ENCODE results near the gene MTRF1. TPM values are rescaled to one million over a fixed set of nuclear protein-coding genes. Genes with fewer than 3 reads are reported as not detected.

The MTRF1 gene
- total and polyA plus RNA-seq, 9 of the 15 experiments (the other 6 are each of a cell fraction or from before 2014, with no cell fraction given): 12.5 to 33.7 (median 20.1) TPM

- TF ChIP-seq THAP12 (CRISPR knock-in tag; IDR thresholded peaks at IDR 0.05) (no peak), MED1 (CRISPR knock-in tag; IDR thresholded peaks at IDR 0.05; ENCODE audit: borderline replicate concordance) (no peak), EWSR1 (IDR thresholded peaks at IDR 0.05; ENCODE audit: borderline replicate concordance, low read depth, partially characterized antibody) (no peak), TRIM24 (IDR thresholded peaks at IDR 0.05) (0 out of 4 replicates have a peak, but pooled peaks of 1 of the 2 experiments have one; percentile 22), ZNF133 (CRISPR knock-in tag; IDR thresholded peaks at IDR 0.05) (no peak), ASH1L (IDR thresholded peaks at IDR 0.05; ENCODE audit: borderline replicate concordance, low read depth, partially characterized antibody) (no peak), LCOR (CRISPR knock-in tag; IDR thresholded peaks at IDR 0.05) (peak; percentile 79; the same call in 1 of the 2 replicates), HIVEP1 (CRISPR knock-in tag; IDR thresholded peaks at IDR 0.05) (no peak), HNRNPL (IDR thresholded peaks at IDR 0.05; ENCODE audit: low read depth, low read length) (no peak), TAF7 (tag; IDR thresholded peaks at IDR 0.05) (no peak), XRCC4 (IDR thresholded peaks at IDR 0.05; ENCODE audit: extremely low read depth, insufficient read depth, insufficient read length) (no peak), MBD2 (IDR thresholded peaks at IDR 0.05; ENCODE audit: borderline replicate concordance, low read depth) (peak; percentile 91), HEY1 (CRISPR knock-in tag; IDR thresholded peaks at IDR 0.05; ENCODE audit: borderline replicate concordance) (no peak), CREB3 (tag; conservative IDR thresholded peaks at IDR 0.05; ENCODE audit: low read depth) (no peak), E2F4 (CRISPR knock-in tag; IDR thresholded peaks at IDR 0.05; ENCODE audit: low read depth) (no peak), ZNF175 (CRISPR knock-in tag; IDR thresholded peaks at IDR 0.05; ENCODE audit: low read depth) (0 out of 2 replicates have a peak, but pooled peaks have one; percentile 37), ZKSCAN1 (IDR thresholded peaks at IDR 0.05; ENCODE audit: low read depth, low read length) (no peak), SMARCA5 (IDR thresholded peaks at IDR 0.05) (no peak), KDM4B (IDR thresholded peaks at IDR 0.05; ENCODE audit: borderline replicate concordance in 2 of 2, low read depth in 1 of 2) (peak in 1 of 2 experiments; percentile 84; a peak in 1 of 4 replicates), ARID2 (IDR thresholded peaks at IDR 0.05) (no peak), BHLHE40 (IDR thresholded peaks at IDR 0.05; ENCODE audit: low read length) (peak; percentile 76), CCAR2 (IDR thresholded peaks at IDR 0.05; ENCODE audit: low read depth, low read length) (no peak), KDM1A (IDR thresholded peaks at IDR 0.05) (no peak), POLR2AphosphoS5 (IDR thresholded peaks at IDR 0.05; ENCODE audit: control insufficient read depth, insufficient read depth, low read depth, low read length) (no peak; the same call in 1 of the 2 replicates)
Observed at GRCh38 chr13:41193919-41194824, 69.2 kb downstream of the MTRF1 start, which contains the start of gene KBTBD7 (continued).
